Measurements from ENCODE around the gene OR5K3. TPM values are rescaled to one million over a fixed set of nuclear protein-coding genes. Genes with fewer than 3 reads are reported as not detected.

Gene OR5K3
- polyA plus RNA-seq, 3 donors = not detected

DNA sequence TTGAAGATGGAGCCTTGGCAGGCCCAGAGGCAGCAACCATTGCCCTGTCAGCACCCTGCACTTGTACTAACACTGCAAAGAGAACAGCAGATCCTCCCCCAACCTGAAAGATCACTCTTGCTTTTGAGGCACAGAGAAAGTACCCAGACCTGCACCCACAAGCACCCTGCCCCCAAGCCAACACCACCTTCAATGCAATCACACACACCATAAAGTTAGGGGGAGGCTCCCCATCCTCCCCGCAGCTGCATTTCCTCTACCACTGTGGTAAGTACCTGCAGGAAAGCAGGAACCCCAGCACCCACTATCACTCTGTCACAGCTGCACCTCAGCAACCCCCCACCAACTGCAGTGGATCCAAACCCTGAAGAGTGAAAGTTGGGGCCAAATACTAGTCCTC lies 12.0 kb downstream of the OR5K3 start:
- no peak for DNase-seq (ENCODE audit: extremely low read depth in 1 of 11, low read depth in 9 of 11, low spot score in 4 of 11)

DNA sequence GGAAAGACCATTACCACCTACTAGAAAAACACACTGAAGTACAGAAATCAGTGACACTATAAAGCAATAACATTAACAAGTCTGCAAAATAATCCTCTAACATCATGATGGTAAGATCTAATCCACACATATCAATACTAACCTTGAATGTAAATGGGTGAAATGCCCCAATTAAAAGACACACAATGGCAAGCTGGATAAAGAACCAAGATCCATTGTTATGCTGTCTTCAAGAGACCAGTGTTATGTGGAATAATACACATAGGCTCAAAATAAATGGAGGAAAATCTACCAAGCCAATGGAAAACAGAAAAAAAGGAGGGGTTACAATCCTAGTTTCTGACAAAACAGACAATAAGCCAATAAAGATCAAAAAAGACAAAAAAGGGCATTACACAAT lies 13.5 kb downstream of the OR5K3 start:
- no peak for DNase-seq (ENCODE audit: extremely low read depth in 1 of 11, low read depth in 9 of 11, low spot score in 4 of 11)

DNA sequence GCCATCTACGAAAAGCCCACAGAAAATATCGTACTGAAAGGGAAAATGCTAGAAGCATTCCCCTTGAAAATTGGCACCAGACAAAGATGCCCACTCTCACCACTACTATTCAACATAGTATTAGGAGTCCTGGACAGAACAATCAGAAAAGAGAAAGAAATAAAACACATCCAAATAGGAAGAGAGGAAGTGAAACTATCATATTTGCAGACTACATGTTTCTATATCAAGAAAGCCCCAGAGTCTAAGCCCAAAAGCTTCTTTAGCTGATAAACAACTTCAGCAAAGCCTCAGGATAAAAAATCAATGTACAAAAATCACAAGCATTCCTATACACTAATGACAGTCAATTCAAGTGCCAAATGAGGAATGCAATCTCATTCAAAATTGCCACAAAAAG lies 15.6 kb downstream of the OR5K3 start:
- no peak for DNase-seq (ENCODE audit: extremely low read depth in 1 of 11, low read depth in 9 of 11, low spot score in 4 of 11)

DNA sequence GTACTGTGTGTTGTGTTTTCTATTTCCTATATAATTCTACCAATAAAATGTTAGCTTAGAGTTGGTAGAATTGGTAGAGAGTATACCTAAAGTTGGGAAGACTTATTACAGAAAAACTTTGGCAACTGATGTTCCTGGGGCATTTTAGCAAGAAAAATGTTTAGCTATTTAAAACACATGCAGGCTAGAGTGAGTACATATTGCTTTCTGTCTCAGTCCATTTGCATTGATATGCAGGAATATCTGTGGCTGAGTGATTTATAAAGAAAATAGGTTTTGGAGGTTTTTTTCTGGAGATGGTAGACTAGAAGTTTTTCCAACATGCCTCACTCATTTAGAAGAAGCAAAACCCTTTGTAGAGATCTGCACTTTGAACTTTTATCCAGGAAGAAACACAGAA lies 42.1 kb downstream of the OR5K3 start:
- DNase-seq (ENCODE audit: extremely low read depth in 1 of 11, low read depth in 9 of 11, low spot score in 4 of 11) = no peak

DNA sequence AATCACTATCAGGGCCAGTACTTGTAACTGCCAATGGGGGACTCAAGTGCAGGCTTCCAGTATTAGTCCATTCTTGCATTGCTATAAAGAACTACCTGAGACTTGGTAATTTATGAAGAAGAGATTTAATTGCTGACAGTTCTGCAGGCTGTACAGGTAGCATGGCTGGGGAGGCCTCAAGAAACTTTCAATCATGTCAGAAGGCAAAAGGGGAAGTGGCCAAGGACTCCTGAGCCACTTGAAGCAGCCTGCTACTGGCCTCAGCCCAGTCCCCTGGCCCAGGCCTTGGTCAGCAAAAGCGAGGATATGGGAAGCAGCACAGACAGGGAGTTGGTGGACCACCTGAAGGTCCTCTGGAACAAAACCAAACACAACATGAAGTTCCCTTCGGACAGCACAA lies 43.3 kb downstream of the OR5K3 start:
- DNase-seq (ENCODE audit: extremely low read depth in 1 of 11, low read depth in 9 of 11, low spot score in 4 of 11) = no peak

DNA sequence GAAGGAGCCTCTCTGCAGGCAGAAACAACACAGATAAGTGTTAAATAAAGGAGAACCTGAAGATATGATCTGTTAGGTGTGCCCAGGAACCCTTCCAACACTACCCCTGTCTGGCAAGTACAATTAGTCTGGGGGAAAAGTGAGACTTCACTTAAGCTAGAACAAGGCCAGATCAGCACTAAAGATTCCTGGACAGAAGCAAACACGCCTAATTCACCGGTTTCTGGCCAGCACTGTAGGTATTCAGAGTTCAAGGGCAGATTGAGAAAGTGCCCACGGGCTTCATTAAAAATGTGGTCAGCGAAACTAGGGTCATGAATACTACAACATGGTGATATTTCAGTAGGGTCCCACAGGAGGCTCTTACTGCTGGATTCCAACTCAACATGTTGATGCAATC lies 43.9 kb downstream of the OR5K3 start:
- no peak for DNase-seq (ENCODE audit: extremely low read depth in 1 of 11, low read depth in 9 of 11, low spot score in 4 of 11)

DNA sequence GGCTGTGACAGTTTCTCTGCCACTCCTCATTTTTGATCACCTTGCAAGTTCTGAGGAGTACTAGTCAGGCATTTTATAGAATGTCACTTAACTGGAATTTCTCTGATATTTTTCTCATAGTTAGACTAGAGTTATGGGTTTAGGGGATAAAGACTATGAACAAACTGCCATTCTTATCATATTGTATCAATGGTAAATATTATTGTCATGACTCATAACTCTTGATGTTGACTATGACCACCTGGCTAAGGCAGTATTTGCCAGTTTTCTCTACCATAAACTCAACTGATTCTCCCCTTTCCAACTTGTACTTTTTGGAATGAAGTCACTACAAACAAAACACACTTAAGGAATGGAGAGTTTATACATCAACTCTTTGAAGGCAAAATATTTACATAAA lies 49.8 kb downstream of the OR5K3 start:
- no peak for DNase-seq (ENCODE audit: extremely low read depth in 1 of 11, low read depth in 9 of 11, low spot score in 4 of 11)

Other genes with a start within 250 kb of the OR5K3 start
- not detected for gene OR5H14, start 243.2 kb upstream of the OR5K3 start, polyA plus RNA-seq (ENCODE audit: insufficient read length in 3 of 3)
- not detected for gene OR5H15, start 224.0 kb upstream of the OR5K3 start, polyA plus RNA-seq (ENCODE audit: insufficient read length in 3 of 3)
- not detected for gene OR5H6, start 126.4 kb upstream of the OR5K3 start, polyA plus RNA-seq (ENCODE audit: insufficient read length in 3 of 3)
- not detected for gene OR5H2, start 108.2 kb upstream of the OR5K3 start, polyA plus RNA-seq (ENCODE audit: insufficient read length in 3 of 3)
- gene OR5K4, start 36.8 kb upstream of the OR5K3 start, polyA plus RNA-seq (ENCODE audit: insufficient read length in 3 of 3) = not detected
- gene OR5K1, start 72.5 kb downstream of the OR5K3 start, polyA plus RNA-seq (ENCODE audit: insufficient read length in 3 of 3) = not detected
- under 1 TPM in 1 of 3 donors, not detected in 2; 0.79 TPM for gene OR5K2, start 107.0 kb downstream of the OR5K3 start, polyA plus RNA-seq (ENCODE audit: insufficient read length in 3 of 3)
- 100 to 1,000 TPM; 140 to 174 (median 164) TPM for gene CLDND1, start 132.2 kb downstream of the OR5K3 start, polyA plus RNA-seq (ENCODE audit: insufficient read length in 3 of 3)
- gene GPR15, start 141.3 kb downstream of the OR5K3 start, polyA plus RNA-seq (ENCODE audit: insufficient read length in 3 of 3) = not detected
- gene CPOX, start 202.9 kb downstream of the OR5K3 start, polyA plus RNA-seq (ENCODE audit: insufficient read length in 3 of 3) = 10 to 100 TPM; 21.8 to 23.8 (median 23.2) TPM